ENCODE measurements around the gene SP100. TPM values are rescaled to one million over a fixed set of nuclear protein-coding genes. Genes with fewer than 3 reads are reported as not detected.
"Not testable (repeated sequence)": the region's sequence is repeated elsewhere in the genome, so short reads cannot be mapped to it uniquely, and the experiment has no call there.

Gene SP100
- total RNA-seq, 2 donors from 2014 or later: 0.11 to 0.70 TPM

GRCh38 chr2:230435431-230435830 is 19.4 kb downstream of the SP100 start:
- Mint-ChIP-seq H3K4me1 (no peaks in the 10 kb centered on the region), H3K27me3 (ENCODE audit: insufficient read depth) (no peaks in the 10 kb centered on the region), H3K36me3 (ENCODE audit: low read depth) (no peaks in the 10 kb centered on the region), H3K9me3 (peaks cover 7% of the 10 kb centered on the region), H3K4me3 (no peak overlapping the region), H3K27ac (no peak overlapping the region)
- Histone ChIP-seq H3K4me1 (ENCODE audit: control insufficient read depth, insufficient read depth, low read length) (no peaks in the 10 kb centered on the region), H3K9ac (ENCODE audit: extremely low read depth, low read length, poor library complexity, severe bottlenecking) (no peak overlapping the region), H3K4me3 (ENCODE audit: low read length) (no peak overlapping the region), H3K27ac (ENCODE audit: low read depth, low read length) (no peak overlapping the region), H3K27me3 (ENCODE audit: control insufficient read depth, insufficient read depth, low read length, poor library complexity, severe bottlenecking) (no peaks in the 10 kb centered on the region), H3K9me3 (ENCODE audit: control insufficient read depth, low read length) (peaks cover 9% of the 10 kb centered on the region), H3K36me3 (ENCODE audit: control insufficient read depth, insufficient read depth, low read length) (no peaks in the 10 kb centered on the region)
- DNase-seq: no peak
- TF ChIP-seq CTCF (conservative IDR thresholded peaks at IDR 0.05): no peak
- WGBS, 2 experiments (ENCODE audit: insufficient coverage in 1 of 2, insufficient read length in 1 of 2): 90 to 97% methylated on average over 2 of the region's 2 CpGs

GRCh38 chr2:230439121-230439520 is 23.1 kb downstream of the SP100 start:
- not testable (repeated sequence) for H3K4me3 ChIP-seq (ENCODE audit: low read length); DNase-seq; H3K27ac ChIP-seq (ENCODE audit: low read depth, low read length); H3K4me1 Mint-ChIP-seq; H3K36me3 ChIP-seq (ENCODE audit: control insufficient read depth, insufficient read depth, low read length); H3K27me3 Mint-ChIP-seq (ENCODE audit: insufficient read depth); H3K27me3 ChIP-seq (ENCODE audit: control insufficient read depth, insufficient read depth, low read length, poor library complexity, severe bottlenecking); H3K27ac Mint-ChIP-seq; H3K9me3 ChIP-seq (ENCODE audit: control insufficient read depth, low read length); H3K4me3 Mint-ChIP-seq; H3K9me3 Mint-ChIP-seq; H3K36me3 Mint-ChIP-seq (ENCODE audit: low read depth); H3K9ac ChIP-seq (ENCODE audit: extremely low read depth, low read length, poor library complexity, severe bottlenecking); H3K4me1 ChIP-seq (ENCODE audit: control insufficient read depth, insufficient read depth, low read length)

GRCh38 chr2:230439590-230439989 is 23.6 kb downstream of the SP100 start:
- Histone ChIP-seq H3K27me3 (ENCODE audit: control insufficient read depth, insufficient read depth, low read length, poor library complexity, severe bottlenecking) (no peaks in the 10 kb centered on the region), H3K9me3 (ENCODE audit: control insufficient read depth, low read length) (peaks cover 9% of the 10 kb centered on the region), H3K4me3 (ENCODE audit: low read length) (no peak overlapping the region), H3K4me1 (ENCODE audit: control insufficient read depth, insufficient read depth, low read length) (no peaks in the 10 kb centered on the region), H3K27ac (ENCODE audit: low read depth, low read length) (no peak overlapping the region), H3K9ac (ENCODE audit: extremely low read depth, low read length, poor library complexity, severe bottlenecking) (no peak overlapping the region), H3K36me3 (ENCODE audit: control insufficient read depth, insufficient read depth, low read length) (no peaks in the 10 kb centered on the region)
- WGBS, 2 experiments (ENCODE audit: insufficient coverage in 1 of 2, insufficient read length in 1 of 2): 68 to 84% methylated on average over 2 of the region's 2 CpGs
- DNase-seq: no peak
- Mint-ChIP-seq H3K4me3 (no peak overlapping the region), H3K27me3 (ENCODE audit: insufficient read depth) (no peaks in the 10 kb centered on the region), H3K27ac (no peak overlapping the region), H3K36me3 (ENCODE audit: low read depth) (no peaks in the 10 kb centered on the region), H3K9me3 (peaks cover 7% of the 10 kb centered on the region), H3K4me1 (peaks cover 5% of the 10 kb centered on the region)
- TF ChIP-seq CTCF (conservative IDR thresholded peaks at IDR 0.05): no peak

- DNase-seq: no peak
- H3K4me1 ChIP-seq (ENCODE audit: control insufficient read depth, insufficient read depth, low read length): no peaks in the 10 kb centered on the region
- H3K9me3 Mint-ChIP-seq: peaks cover under 1% of the 10 kb centered on the region
- 89 to 100% methylated on average over 2 to 4 of the region's 4 CpGs for WGBS, 2 experiments (ENCODE audit: insufficient coverage in 1 of 2, insufficient read length in 1 of 2)
- H3K36me3 ChIP-seq (ENCODE audit: control insufficient read depth, insufficient read depth, low read length): no peaks in the 10 kb centered on the region
- H3K36me3 Mint-ChIP-seq (ENCODE audit: low read depth): no peaks in the 10 kb centered on the region
- TF ChIP-seq CTCF (conservative IDR thresholded peaks at IDR 0.05): no peak
- H3K27me3 ChIP-seq (ENCODE audit: control insufficient read depth, insufficient read depth, low read length, poor library complexity, severe bottlenecking): no peaks in the 10 kb centered on the region
- no peaks in the 10 kb centered on the region for H3K27me3 Mint-ChIP-seq (ENCODE audit: insufficient read depth)
- no peak overlapping the region for H3K4me3 ChIP-seq (ENCODE audit: low read length)
- H3K27ac Mint-ChIP-seq: no peak overlapping the region
- H3K4me1 Mint-ChIP-seq: peaks cover 5% of the 10 kb centered on the region
- H3K27ac ChIP-seq (ENCODE audit: low read depth, low read length): no peak overlapping the region
- peaks cover 5% of the 10 kb centered on the region for H3K9me3 ChIP-seq (ENCODE audit: control insufficient read depth, low read length)
- no peak overlapping the region for H3K4me3 Mint-ChIP-seq
- no peak overlapping the region for H3K9ac ChIP-seq (ENCODE audit: extremely low read depth, low read length, poor library complexity, severe bottlenecking)
These were observed 25.4 kb downstream of the SP100 start for GRCh38 chr2:230441227-230441897.

All from endodermal cell (in vitro differentiated cells).